HG03457 (cell line): ENCODE results near the gene YIPF4.
"Not testable (repeated sequence)": the region's sequence is repeated elsewhere in the genome, so short reads cannot be mapped to it uniquely, and the experiment has no call there.

ENCODE experiments used
- ATAC-seq: cut with Tn5 transposase; IDR thresholded peaks from one replicate; pipeline ENCODE4 v1.9.1; 2021; ENCODE audit warnings: moderate number of reproducible peaks; ENCODE audit not compliant: unreplicated experiment

The YIPF4 gene

DNA sequence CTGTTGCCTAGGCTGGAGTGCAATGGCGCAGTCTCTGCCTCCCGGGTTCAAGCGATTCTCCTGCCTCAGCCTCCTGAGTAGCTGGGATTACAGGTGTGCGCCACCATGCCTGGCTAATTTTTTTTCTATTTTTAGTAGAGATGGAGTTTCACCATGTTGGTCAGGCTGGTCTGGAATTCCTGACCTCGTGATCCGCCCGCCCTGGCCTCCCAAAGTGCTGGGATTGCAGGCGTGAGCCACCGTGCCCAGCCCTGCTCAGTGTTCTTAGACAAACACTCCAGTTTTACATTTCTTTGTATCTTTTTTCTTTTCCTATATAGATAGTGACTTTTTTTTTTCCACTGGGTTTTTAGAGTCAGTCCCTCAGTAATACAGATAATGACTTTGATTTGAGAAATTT lies 86.6 kb downstream of the YIPF4 start:
- ATAC-seq: not testable (repeated sequence)

DNA sequence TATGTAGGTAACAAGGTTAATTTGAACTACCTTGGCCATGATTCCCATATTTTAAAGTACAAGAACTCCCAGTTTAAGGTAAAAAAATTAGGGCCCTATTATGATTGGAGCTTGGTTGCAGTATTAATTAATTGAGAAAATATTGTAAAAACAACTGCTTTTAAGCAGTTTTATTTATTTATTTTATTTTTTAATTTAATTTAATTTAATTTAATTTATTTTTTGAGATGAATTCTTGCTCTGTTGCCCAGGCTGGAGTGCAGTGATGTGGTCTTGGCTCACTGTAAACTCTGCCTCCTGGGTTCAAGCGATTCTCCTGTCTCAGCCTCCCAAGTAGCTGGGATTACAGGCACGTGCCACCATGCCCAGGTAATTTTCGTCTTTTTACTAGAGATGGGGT lies 88.0 kb downstream of the YIPF4 start:
- ATAC-seq: not testable (repeated sequence)
